Measurements from ENCODE around the gene DCST2. TPM values are rescaled to one million over a fixed set of nuclear protein-coding genes. Genes with fewer than 3 reads are reported as not detected.

DCST2 gene
- total and polyA plus RNA-seq, 2 of the 8 experiments (the other 6 are each of a cell fraction or from before 2014, with no cell fraction given) = 0.43 to 2.1 TPM

DNA sequence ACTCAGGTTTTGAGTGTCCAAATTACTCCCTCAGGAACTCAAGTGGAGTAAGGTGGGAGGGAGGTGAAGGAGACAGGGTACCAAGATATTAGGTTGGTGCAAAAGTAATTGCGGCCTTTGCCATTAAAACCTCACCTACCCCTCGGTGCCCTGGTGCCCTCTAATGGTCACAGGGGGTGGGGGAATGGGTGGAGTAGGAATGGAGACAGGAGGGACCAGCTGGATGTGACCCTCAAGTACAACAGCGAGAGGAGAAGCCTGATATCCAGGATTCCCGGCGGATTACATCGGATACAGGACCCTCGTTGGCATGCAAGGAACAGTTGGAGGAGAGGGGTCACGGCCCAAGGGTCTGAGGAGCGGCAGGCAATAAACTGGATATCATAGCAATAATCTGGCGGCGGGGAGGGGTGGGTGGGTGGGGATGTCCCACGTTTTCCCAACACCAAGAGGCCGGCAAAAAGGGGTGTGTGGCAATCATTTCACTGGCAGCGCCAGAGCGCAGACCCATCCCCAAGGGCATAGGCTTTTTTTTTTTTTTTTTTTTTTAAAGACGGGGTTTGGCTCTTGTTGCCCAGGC lies 35.3 kb downstream of the DCST2 start:
- H3K23ac ChIP-seq (ENCODE audit: insufficient read length) = no peak overlapping the region
- H2AK5ac ChIP-seq (ENCODE audit: low read depth, low read length) = no peak overlapping the region
- H3K4me1 ChIP-seq (replicated peaks in 1 of 4; ENCODE audit: control insufficient read depth in 3 of 4, insufficient read depth in 4 of 4, low read length in 3 of 4) = peaks cover 0 to 6% (median under 1%) of the 10 kb centered on the region in 4 experiments; a peak in 3 of 7 replicates
- DNase-seq (ENCODE audit: low read depth in 1 of 2, low spot score in 2 of 2) (no peak), FAIRE-seq (no peak)
- peak overlapping the region in 1 of 2 experiments; percentile 79; a peak in 1 of 4 replicates for H3K4me2 ChIP-seq (ENCODE audit: insufficient read depth in 1 of 2, low read depth in 2 of 2, low read length in 2 of 2)
- H3K18ac ChIP-seq (ENCODE audit: extremely low read depth, low read length) = no peak overlapping the region
- H3K14ac ChIP-seq (ENCODE audit: insufficient read length) = no peak overlapping the region
- H2BK15ac ChIP-seq (ENCODE audit: low read length) = no peak overlapping the region
- no peak overlapping the region for H4K8ac ChIP-seq (ENCODE audit: extremely low read depth, insufficient read depth, low read length)
- no peak overlapping the region for H2BK120ac ChIP-seq (replicated peaks; ENCODE audit: low read depth, low read length)
- no peaks in the 10 kb centered on the region for H3K79me1 ChIP-seq (ENCODE audit: low read depth, low read length)
- H3K79me2 ChIP-seq (ENCODE audit: control insufficient read depth in 1 of 2, insufficient read depth in 2 of 2, low read length in 2 of 2) = peaks cover 0 to 6% of the 10 kb centered on the region in 2 experiments; a peak in 2 of 4 replicates
- TF ChIP-seq RAD21 (IDR thresholded peaks at IDR 0.05 in 1 of 2, conservative IDR thresholded peaks at IDR 0.05 in 1 of 2; ENCODE audit: low read depth in 2 of 2, low read length in 2 of 2) = peak; percentile 19 to 37; a peak in 3 of 4 replicates
- TF ChIP-seq CTCF (IDR thresholded peaks at IDR 0.05; ENCODE audit: control extremely low read depth in 1 of 3, insufficient read depth in 1 of 3, low read depth in 1 of 3, low read length in 3 of 3) = peak in 2 of 3 experiments; percentile 32 to 44; a peak in 3 of 4 replicates
- TF ChIP-seq POLR2A (IDR thresholded peaks at IDR 0.05; ENCODE audit: control extremely low read depth in 1 of 2, low read depth in 2 of 2, low read length in 2 of 2) = no peak
- H3K23me2 ChIP-seq (ENCODE audit: low read depth, low read length) = peaks cover 15% of the 10 kb centered on the region; the same call in 1 of the 2 replicates
- no peaks in the 10 kb centered on the region for H3K36me3 ChIP-seq (ENCODE audit: control insufficient read depth in 2 of 4, insufficient read depth in 4 of 4, low read length in 3 of 4)
- H3K9me3 ChIP-seq (ENCODE audit: insufficient read depth in 2 of 2, low read depth in 1 of 2, low read length in 1 of 2) = no peaks in the 10 kb centered on the region
- no peak overlapping the region for H3K56ac ChIP-seq (replicated peaks; ENCODE audit: insufficient read length, low read depth, low read length)
- H2BK20ac ChIP-seq (ENCODE audit: low read length) = no peak overlapping the region
- H3K27ac ChIP-seq (ENCODE audit: low read depth, low read length) = no peak overlapping the region
- no peak overlapping the region for H4K5ac ChIP-seq (ENCODE audit: insufficient read length, low read depth, low read length)
- ChIA-PET POLR2A (ENCODE audit: partially characterized antibody) (interaction anchor here (0.7 to 42.8 kb wide), 4 partner anchors 9 to 204 kb away, joined by 3 to 702 read pairs (median 334); partner anchors contain the start of genes CKS1B, FLAD1, PBXIP1 and PYGO2), CTCF (ENCODE audit: partially characterized antibody) (interaction anchor here (0.7 to 14.0 kb wide), 15 partner anchors 16 to 113 kb away, joined by 3 to 334 read pairs (median 10); partner anchors contain the start of genes ADAM15, CKS1B, EFNA4 and FLAD1)
- peak overlapping the region; percentile 84; the same call in 1 of the 2 replicates for H2BK12ac ChIP-seq (ENCODE audit: low read depth, low read length)
- no peak overlapping the region for H4K91ac ChIP-seq (replicated peaks; ENCODE audit: insufficient read length, low read length)
- H3K4me3 ChIP-seq (ENCODE audit: extremely low read depth in 1 of 4, insufficient read depth in 2 of 4, low read depth in 3 of 4, low read length in 4 of 4) = peak overlapping the region in 1 of 4 experiments; percentile 68; a peak in 1 of 8 replicates
- H3K9ac ChIP-seq (replicated peaks in 1 of 4; ENCODE audit: extremely low read depth in 1 of 4, low read depth in 3 of 4, low read length in 3 of 4) = no peak overlapping the region
- 92% methylated on average over 12 of the region's 16 CpGs; no CpG with 5 or more reads in 1 of the 2 experiments for WGBS, 2 experiments (ENCODE audit: extremely low coverage in 1 of 2, insufficient coverage in 1 of 2, insufficient read length in 1 of 2, insufficient replicate concordance in 2 of 2, low coverage in 1 of 2, low lambda C conversion rate in 2 of 2, missing lambda C conversion rate in 1 of 2)
- H2BK5ac ChIP-seq (ENCODE audit: low read depth, low read length) = no peak overlapping the region
- H3K4ac ChIP-seq (replicated peaks; ENCODE audit: insufficient read length, low read depth, low read length) = no peak overlapping the region
- no peak overlapping the region for H2AFZ ChIP-seq (ENCODE audit: low read length)
- H4K20me1 ChIP-seq (replicated peaks in 1 of 2; ENCODE audit: control insufficient read depth in 1 of 2, insufficient read depth in 2 of 2, low read length in 2 of 2) = no peaks in the 10 kb centered on the region
- no peaks in the 10 kb centered on the region for H3K27me3 ChIP-seq (replicated peaks in 1 of 4; ENCODE audit: control insufficient read depth in 3 of 4, extremely low read depth in 1 of 4, insufficient read depth in 3 of 4, low read length in 3 of 4)

Measured in H1 (cell line).